ENCODE results near the gene KRT14.
"Not testable (repeated sequence)": the region's sequence is repeated elsewhere in the genome, so short reads cannot be mapped to it uniquely, and the experiment has no call there.

KRT14 gene

GRCh38 chr17:41586863-41587495, at the start of gene KRT14:
KRT14 (minus strand) TSS chr17:41586895; CDS start chr17:41586834, 61 bp downstream.
- no peak for DNase-seq

- DNase-seq, result peak; percentile 61 to 64
These were observed 48.7 kb upstream of the KRT14 start for GRCh38 chr17:41635121-41636097.

- no peak for DNase-seq
These were observed 47.9 kb upstream of the KRT14 start for GRCh38 chr17:41634639-41635038.

- peak in 1 of 2 experiments; percentile 19 for DNase-seq
These were observed 47.0 kb upstream of the KRT14 start for GRCh38 chr17:41633556-41634199.

- DNase-seq, result no peak
These were observed 45.9 kb upstream of the KRT14 start for GRCh38 chr17:41632482-41633105.

GRCh38 chr17:41631898-41632285, 45.2 kb upstream of the KRT14 start:
- DNase-seq, result no peak

- DNase-seq, result no peak
These were observed 44.6 kb upstream of the KRT14 start for GRCh38 chr17:41631025-41631897.

DNA sequence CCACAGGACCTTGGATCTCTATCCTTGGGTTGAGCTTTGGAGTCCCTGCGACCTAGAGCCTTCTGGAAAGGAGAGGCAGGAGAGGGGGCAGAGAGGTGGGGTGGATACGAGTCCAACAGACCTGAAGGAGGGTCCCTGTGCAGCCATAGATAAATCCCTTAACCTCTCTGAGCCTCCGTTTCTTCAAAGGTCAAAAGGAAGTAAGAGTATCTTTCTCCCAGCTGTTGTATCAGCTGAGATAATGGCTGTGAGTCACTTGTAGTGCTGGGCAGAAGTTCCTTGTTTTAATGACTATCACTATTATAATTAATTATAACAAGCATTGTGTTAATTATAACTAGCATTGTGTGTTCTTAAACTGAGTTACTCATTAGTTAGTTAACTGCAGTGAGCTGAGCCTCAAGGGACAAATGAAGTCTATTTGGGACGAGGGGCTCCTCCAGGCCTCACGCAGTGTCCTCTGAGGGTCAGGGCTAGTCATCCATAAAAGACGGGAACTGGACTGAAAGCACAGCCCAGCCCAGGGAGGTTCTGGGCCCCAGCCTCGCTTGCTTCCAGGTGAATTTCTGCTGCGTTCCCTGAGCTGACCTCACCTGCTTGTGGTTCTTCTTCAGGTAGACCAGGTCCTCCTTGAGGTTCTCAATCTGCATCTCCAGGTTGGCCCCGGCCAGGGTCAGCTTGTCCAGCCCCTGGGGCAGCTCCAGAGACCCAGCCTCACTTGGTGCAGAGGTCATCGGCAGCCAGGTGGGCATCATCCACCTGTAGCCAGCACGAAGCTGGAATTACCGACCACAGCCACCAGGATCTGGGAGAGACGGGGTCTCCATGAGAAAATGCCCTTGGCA, 43.4 kb upstream of the KRT14 start:
- no peak for DNase-seq

- no peak for DNase-seq
These were observed 42.6 kb upstream of the KRT14 start for GRCh38 chr17:41629316-41629715.

DNA sequence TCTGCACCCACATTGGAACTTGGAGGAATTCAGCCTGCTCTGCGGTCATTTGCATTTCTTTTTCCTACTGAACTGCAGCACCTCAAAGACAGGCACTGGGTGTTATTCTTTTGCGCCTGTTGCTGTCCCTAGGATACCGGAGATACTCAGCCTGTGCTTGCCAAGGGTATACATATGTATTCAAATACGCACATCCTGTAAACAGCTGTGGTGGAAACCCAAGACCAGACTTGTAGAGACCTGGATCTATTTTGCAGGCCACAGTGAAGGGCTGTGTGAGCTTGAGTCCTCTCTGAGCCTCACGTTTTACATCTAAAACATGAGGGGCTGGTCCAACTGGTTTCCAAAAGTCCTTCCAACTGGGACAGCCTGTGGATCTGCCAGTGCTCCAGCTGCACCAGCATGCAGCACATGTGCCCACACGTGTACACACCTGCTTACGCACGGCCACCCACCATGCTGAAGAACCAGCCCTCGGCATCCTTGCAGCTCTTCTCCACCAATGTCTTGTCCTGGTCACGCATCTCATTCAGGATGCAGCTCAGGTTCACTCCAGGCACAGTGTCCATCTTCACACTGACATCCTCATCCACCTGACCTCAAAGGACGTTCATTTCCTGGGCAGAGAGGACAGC, 42.0 kb upstream of the KRT14 start:
- not testable (repeated sequence) for DNase-seq

GRCh38 chr17:41628073-41628370, 41.3 kb upstream of the KRT14 start:
- DNase-seq, result not testable (repeated sequence)

DNA sequence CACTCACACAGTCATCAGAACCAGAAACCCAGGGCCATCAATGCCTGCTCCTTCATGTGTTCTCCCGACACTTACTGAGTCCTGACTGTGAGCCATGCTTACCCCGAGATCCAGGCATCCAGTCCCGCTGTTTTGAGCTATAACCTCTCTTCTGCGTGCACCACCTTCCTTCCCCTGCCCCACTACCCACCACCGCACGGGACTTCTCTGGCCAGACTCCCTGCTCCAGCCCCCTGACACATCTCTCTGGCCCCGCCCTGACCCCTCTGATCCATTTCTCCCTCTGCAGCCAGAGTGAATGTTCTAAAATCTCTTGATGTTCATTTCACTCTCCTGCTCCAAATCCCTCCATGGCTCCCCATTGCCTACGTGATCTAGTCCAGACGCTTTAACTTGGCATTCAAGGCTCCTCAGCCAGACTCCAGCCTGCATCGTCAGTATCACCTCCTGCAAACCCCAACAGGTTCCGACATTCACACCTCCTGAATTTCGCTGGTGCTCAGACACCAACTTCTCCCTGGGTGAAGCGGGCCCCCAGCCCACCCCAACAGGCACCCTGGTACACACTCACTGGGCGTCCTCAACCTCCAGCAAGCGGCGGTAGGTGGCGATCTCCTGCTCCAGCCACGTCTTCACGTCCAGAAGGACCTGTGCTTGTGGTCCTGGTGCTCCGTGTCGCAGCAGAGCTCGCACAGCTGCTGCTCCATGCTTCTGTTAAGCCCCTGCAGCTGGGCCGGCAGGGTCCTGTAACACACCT, 40.8 kb upstream of the KRT14 start:
- peak in 1 of 2 experiments; percentile 12 for DNase-seq

DNA sequence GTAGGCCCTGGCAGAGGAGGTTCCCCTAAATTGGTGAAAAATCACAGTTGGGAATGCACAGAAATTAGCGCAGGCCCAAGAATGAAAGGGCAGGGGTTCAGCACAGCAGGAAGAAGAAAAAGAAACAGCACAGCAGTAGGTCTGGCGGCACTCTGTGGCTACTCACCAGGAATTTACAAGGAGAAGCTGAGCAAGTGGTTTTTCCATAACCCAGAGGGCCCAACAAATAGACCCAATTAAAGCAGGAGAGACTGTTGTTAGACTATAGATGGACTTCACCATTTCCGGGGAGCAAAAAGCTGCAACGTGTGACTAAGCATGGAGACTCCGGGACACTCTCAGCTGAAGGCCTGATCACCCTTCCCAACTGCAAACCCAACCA, 40.2 kb upstream of the KRT14 start:
- not testable (repeated sequence) for DNase-seq

DNA sequence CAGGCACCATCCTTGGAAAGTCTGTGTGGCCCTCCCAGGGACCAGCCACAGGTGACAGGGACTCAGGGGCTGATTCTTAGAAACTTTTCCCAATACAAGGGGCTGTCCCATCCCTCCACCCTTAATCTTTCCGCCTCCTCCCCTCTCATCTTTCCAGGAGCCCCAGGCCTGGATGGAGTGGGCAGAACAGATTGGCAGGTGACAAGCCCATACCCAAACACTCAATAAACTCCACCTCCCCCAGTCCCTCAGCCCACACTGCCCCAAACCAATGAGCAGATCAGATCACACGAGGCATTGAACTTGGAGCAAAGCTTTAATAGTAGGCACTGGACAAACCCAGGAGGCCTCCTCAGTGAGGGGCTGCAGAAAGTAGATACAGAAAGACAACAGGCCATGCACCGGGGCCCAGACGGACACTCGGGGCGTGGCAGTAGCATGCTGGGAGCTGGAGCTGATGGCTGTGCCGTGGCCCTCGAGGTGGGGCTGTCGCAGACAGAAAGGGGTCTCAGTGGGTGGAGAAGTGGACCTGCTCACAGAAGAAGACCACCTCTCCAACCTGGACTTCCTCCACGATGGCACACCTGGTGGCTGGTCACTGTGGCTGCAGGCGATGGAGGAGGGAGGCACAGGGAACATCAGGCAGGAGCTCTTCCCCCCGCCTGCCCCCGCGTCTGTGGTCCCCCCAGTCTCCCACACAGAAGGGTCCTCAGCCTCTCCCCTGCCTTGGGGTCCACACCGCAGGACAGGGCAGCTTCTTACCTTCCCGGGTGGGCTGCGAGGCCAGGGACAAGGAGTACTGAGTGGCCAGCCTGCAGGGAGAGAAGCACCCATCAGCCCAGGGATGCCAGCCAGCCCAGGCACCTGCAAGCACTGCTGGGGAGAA, 39.6 kb upstream of the KRT14 start:
- not testable (repeated sequence) for DNase-seq

DNA sequence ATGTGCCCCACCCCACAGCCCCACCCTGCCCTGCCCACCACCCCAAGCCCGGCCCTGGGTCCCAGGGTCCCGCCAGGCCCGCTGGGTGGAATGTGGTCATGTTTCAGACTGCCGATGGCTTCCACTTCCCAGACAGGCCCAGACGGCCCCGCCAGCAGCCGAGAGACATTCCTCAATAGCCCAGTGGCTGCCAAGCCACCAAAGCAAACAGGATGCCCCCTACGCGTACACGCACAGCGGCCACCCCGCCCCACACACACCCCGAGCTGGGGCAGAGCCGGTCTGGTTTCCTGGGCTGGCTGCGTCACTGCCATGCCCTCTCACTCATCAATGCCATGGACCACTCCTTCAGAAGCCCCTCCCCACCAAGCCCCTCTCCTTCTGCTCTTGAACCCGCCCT, 38.9 kb upstream of the KRT14 start:
- DNase-seq, result no peak

DNA sequence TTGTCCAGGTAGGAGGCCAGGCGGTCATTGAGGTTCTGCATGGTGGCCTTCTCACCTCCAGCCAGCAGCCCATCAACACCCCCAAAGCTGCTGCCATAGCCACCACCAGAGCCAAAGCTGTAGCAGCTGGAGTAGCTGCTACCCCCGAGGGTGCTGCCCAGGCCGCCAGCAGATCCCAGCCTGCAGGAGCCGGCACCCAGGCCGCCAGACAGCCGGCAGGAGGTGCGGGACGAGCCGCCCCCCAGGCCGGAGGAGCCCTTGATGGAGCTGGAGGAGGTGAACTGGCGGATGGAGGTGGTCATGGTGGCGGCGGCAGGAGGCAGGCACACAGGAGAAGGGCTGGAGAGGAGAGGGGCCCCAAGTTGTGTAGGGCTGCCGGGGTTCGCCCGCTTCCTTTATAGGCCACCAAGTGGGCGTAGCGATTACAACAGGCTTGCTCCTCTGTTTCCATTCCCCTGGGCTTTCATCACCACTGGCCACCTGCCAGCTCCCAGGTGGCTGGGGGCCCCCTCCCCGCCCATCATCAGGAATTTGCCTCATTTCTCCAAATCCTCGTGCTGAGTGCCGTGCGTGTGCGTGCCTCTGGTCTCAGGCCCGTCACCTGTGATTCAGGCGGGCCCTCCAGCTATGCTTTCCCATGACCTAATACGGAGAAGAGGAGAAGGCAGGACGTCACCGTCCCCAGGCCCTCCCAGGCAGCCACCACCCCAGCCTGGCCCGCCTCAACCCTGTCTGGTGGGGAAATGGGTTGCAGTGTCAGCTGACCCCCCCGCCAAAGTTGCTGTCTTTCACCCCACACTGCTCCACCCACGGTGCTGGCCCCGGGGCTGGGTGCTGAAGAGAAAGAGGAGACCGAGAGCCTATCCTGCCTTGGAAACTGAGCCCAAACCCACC, 37.8 kb upstream of the KRT14 start, which contains the start of gene KRT17:
KRT17 (minus strand) TSS at position 368 of the 894 bp plus-strand sequence; CDS start at position 302, 66 bp downstream.
- peak; percentile 13 to 56 for DNase-seq

DNA sequence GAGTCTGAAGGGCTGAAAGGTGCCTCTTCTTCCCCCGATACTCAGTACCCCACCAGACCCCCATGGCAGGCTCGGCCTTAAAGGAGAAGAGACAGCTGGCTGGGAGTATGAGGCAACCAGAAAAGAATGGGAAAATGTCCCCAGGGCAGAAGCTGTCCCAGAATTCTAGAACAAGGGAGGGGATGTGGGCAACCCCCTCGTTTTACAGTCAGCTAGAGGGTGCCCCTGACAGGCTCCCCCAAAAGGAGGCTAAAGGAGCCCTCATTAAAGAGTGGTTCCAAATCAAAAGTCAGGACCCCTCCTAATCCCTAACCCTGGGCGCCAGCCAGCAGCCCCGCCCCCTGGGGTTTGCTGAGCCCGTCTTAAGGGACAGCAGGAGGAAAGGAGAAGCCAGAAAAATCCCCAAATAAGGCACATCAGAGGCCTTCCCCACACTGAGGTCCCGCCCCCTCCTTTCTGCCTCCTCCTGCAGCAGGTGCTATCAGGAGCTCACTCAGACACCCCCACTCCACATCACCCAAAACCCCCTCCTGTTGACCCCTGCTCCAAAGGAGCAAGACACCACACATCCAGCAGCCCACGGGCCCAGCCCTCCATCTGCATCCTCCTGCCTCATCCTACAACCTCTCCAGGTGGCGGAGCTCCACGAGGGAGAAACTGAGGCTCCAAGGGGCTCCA, 36.6 kb upstream of the KRT14 start:
- peak in 1 of 2 experiments; percentile 12 for DNase-seq

All from NCI-H524 (cell line).